Aorta (tissue), 5 donors: ENCODE results near the gene STXBP1. TPM values are rescaled to one million over a fixed set of nuclear protein-coding genes. Genes with fewer than 3 reads are reported as not detected.

ENCODE experiments used
- ATAC-seq: fragments of 200-7000 bp; cut with Tn5 transposase; one replicate; pipeline ENCODE4 v1.9.1; 2022; ENCODE audit warnings: moderate library complexity; ENCODE audit not compliant: low FRiP score
- DNase-seq, 2 donors: peaks; one replicate each; pipeline ENCODE4 v3.0.0-alpha.2; 2020
- H3K27ac ChIP-seq, 2 donors: one replicate each; pipeline ENCODE4 v1.5.1; 2013; ENCODE audit warnings: low read length in 2 of 2, mild to moderate bottlenecking in 2 of 2, moderate library complexity in 2 of 2, control low read depth in 1 of 2, inconsistent platforms in 1 of 2, low read depth in 1 of 2
- H3K27me3 ChIP-seq, 2 donors: one replicate each; pipeline ENCODE4 v1.6.1; 2013; ENCODE audit warnings: control low read depth in 1 of 2, low read length in 1 of 2, mild to moderate bottlenecking in 1 of 2, moderate library complexity in 1 of 2; ENCODE audit not compliant: insufficient read depth in 2 of 2, control insufficient read depth in 1 of 2
- H3K36me3 ChIP-seq, 2 donors: one replicate each; pipeline ENCODE4 v1.6.1; 2013; ENCODE audit warnings: control low read depth in 1 of 2, low read length in 1 of 2, mild to moderate bottlenecking in 1 of 2; ENCODE audit not compliant: insufficient read depth in 2 of 2, control insufficient read depth in 1 of 2
- H3K4me1 ChIP-seq, 2 donors: one replicate each; pipeline ENCODE4 v1.6.1; 2013; ENCODE audit warnings: low read length in 2 of 2, control low read depth in 1 of 2, mild to moderate bottlenecking in 1 of 2, moderate library complexity in 1 of 2; ENCODE audit not compliant: insufficient read depth in 2 of 2, control insufficient read depth in 1 of 2
- H3K4me3 ChIP-seq, 2 donors: one replicate each; pipeline ENCODE4 v1.5.1; 2013; ENCODE audit warnings: low read length in 2 of 2, control low read depth in 1 of 2, mild to moderate bottlenecking in 1 of 2
- H3K9me3 ChIP-seq: one replicate; pipeline ENCODE4 v1.6.1; 2013; ENCODE audit warnings: mild to moderate bottlenecking, low read length; ENCODE audit not compliant: control insufficient read depth
- WGBS, 2 donors: extraction: QIAGEN DNeasy Blood & Tissue Kit; methylation state at CpG; one replicate each; pipeline ENCODE4 v1.1.7; 2013; 5-methylcytosine and 5-hydroxymethylcytosine counted together
- intact Hi-C, 2 donors: fragments of 100-400 bp; cut with DNase I; formaldehyde crosslinking; loops; one replicate each; pipeline versions ENCODE4 v1.14.2 to v1.15.0; 2022
- polyA plus RNA-seq, 2 donors: library from polyadenylated mRNA; stranded (reverse); fragments of 200-250 nt; gene quantifications; one replicate each; pipeline ENCODE4 v1.2.3, GENCODE V29; 2013
- total RNA-seq, 2 donors: library from RNA; stranded (reverse); fragmentation: NEBNext Ultra II Directional; extraction: Animal tissue kit (Norgen Biotek cat#: 25700); gene quantifications; one replicate each; pipeline ENCODE4 v1.2.1, GENCODE V29; 2021
- donor health status: healthy with polysubstance abuse.
- donor health status: Bipolar disorder and iron deficiency.
- donor health status: DM: no; HTN: no; CAD: no.
- donor health status: DM: no; HTN: no; CAD: no.
- donor health status: DM: yes; HTN: yes; CAD: no.

STXBP1 gene
- total and polyA plus RNA-seq, 4 donors: 6.6 to 69.0 (median 35.4) TPM

DNA sequence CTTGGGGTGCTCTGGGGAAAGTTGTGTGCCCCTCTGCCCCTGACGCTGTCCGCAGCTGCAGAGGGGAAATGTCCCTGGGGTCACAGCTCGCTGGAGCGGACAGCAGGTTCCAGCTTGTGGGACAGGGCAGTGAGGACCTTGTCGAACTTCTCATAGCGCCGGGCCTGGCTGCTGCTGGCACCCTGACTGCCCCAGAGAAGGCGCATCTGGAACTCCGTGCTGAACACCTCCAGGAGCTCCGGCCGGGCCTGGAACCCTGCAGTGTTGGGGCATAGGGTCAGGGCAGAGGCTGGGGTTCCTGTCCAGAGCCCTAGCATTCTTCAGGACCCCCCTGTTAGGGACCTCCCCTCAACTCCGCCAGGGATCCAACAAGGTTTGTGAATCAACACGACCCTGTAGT lies 126.6 kb downstream of the STXBP1 start:
- H3K9me3 ChIP-seq: no peaks in the 10 kb centered on the region
- H3K4me1 ChIP-seq: no peaks in the 10 kb centered on the region
- intact Hi-C loops: loop anchor here in 1 of 2 donors (5.0 to 10.0 kb wide), 3 partner anchors 129 to 234 kb away; no protein-coding TSS in a partner anchor
- H3K27ac ChIP-seq: no peak overlapping the region
- ATAC-seq: no peak
- DNase-seq: no peak
- no peaks in the 10 kb centered on the region for H3K36me3 ChIP-seq
- H3K27me3 ChIP-seq: no peaks in the 10 kb centered on the region
- no peak overlapping the region for H3K4me3 ChIP-seq
- WGBS, 2 donors: 89 to 90% methylated on average over 13 of the region's 13 CpGs

DNA sequence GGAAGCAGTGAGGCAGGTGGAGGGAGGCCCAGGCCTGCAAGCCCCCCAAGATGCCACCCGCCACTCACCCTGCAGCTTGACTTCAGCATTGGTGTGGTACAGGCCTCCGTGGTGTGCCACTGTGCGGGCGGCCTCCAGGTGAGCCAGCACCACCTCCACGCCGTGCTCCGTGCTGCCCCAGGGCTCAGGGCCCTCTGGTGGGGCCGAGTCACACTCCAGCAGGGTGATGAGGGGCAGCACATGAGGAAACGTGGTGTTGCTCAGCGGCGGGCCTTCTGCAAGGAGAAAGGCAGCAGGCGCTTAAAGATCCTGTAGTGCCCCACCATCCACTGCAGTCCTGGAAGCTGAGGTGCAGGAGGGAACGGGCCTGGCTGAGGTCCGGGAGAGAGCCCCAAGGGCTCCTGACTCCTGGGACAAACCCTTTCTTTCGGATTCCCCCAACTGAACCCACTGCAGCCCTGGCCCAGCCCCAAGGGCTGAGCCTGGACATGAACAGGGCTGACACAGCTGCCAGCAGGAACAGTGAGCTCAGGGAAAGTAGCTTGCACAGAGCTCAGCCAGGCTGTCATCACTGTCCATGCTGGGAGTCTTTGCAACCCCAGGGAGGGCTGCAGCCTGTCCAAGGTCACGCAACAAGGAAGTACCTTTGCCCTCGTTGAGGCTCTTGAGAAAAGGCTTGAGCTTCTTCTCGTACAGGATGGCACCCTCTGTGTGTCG lies 127.7 kb downstream of the STXBP1 start:
- no peak overlapping the region for H3K27ac ChIP-seq
- H3K36me3 ChIP-seq: no peaks in the 10 kb centered on the region
- H3K27me3 ChIP-seq: no peaks in the 10 kb centered on the region
- H3K4me1 ChIP-seq: no peaks in the 10 kb centered on the region
- DNase-seq (peak in 1 of 2 donors; percentile 78), ATAC-seq (no peak)
- 87 to 91% methylated on average over 19 of the region's 19 CpGs for WGBS, 2 donors
- intact Hi-C loops: loop anchor here in 1 of 2 donors (5.0 to 10.0 kb wide), 3 partner anchors 128 to 235 kb away; no protein-coding TSS in a partner anchor
- H3K9me3 ChIP-seq: no peaks in the 10 kb centered on the region
- no peak overlapping the region for H3K4me3 ChIP-seq

DNA sequence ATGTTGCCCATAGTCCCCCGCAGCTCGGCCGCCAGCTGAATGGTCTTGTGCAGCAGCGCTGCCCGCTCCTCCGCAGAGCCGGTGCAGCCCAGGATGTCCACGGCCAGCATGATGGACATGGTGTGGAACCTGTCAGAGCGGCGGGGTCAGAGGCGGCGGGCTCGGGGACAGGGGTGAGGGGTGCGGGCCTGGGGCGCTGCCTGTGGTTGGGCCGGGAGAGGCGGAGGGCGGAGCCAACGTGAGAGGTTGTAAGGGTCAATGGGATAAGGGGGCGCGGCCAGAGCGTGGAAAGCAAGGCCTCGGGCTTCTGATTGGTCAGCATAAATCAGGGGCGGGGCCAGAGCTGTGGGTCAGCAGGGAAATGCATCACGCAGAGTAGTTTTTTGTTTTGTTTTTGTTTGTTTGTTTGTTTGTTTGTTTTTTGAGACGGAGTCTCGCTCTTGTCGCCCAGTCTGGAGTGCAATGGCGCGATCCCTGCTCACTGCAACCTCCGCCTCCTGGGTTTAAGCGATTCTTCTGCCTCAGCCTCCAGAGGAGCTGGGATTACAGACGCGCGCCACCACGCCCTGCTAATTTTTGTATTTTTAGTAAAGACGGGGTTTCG lies 129.9 kb downstream of the STXBP1 start:
- no peaks in the 10 kb centered on the region for H3K9me3 ChIP-seq
- no peaks in the 10 kb centered on the region for H3K4me1 ChIP-seq
- WGBS, 2 donors: 77 to 79% methylated on average over 38 of the region's 38 CpGs
- no peak overlapping the region for H3K27ac ChIP-seq
- DNase-seq (no peak), ATAC-seq (no peak)
- no peak overlapping the region for H3K4me3 ChIP-seq
- intact Hi-C loops: no loop called here
- no peaks in the 10 kb centered on the region for H3K36me3 ChIP-seq
- H3K27me3 ChIP-seq: no peaks in the 10 kb centered on the region

Other genes with a start within 250 kb of the STXBP1 start
- 10 to 100 TPM; 15.3 to 21.0 TPM for gene SLC2A8, start 215.1 kb upstream of the STXBP1 start, total RNA-seq
- gene SLC2A8, start 215.1 kb upstream of the STXBP1 start, polyA plus RNA-seq: 10 to 100 TPM in 1 of 2 donors, 1 to 10 TPM in 1; 9.9 to 30.5 TPM
- 10 to 100 TPM in 1 of 2 donors, 1 to 10 TPM in 1; 7.5 to 10.3 TPM for gene ZNF79, start 187.9 kb upstream of the STXBP1 start, total RNA-seq
- 1 to 10 TPM; 1.0 to 1.9 TPM for gene ZNF79, start 187.9 kb upstream of the STXBP1 start, polyA plus RNA-seq
- gene RPL12, start 160.9 kb upstream of the STXBP1 start, total RNA-seq: 100 to 1,000 TPM; 875 to 907 TPM
- gene RPL12, start 160.9 kb upstream of the STXBP1 start, polyA plus RNA-seq: 1,000 to 10,000 TPM; 2,932 to 3,006 TPM
- gene LRSAM1, start 160.8 kb upstream of the STXBP1 start, total RNA-seq: 10 to 100 TPM; 16.3 to 27.8 TPM
- 10 to 100 TPM in 1 of 2 donors, 1 to 10 TPM in 1; 9.3 to 38.8 TPM for gene LRSAM1, start 160.8 kb upstream of the STXBP1 start, polyA plus RNA-seq
- under 1 TPM; 0.16 to 0.60 TPM for gene CFAP157, start 94.7 kb downstream of the STXBP1 start, total RNA-seq
- under 1 TPM in 1 of 2 donors, not detected in 1; 0.69 TPM for gene CFAP157, start 94.7 kb downstream of the STXBP1 start, polyA plus RNA-seq
- 10 to 100 TPM in 1 of 2 donors, 1 to 10 TPM in 1; 9.8 to 12.2 TPM for gene PTRH1, start 103.4 kb downstream of the STXBP1 start, total RNA-seq
- 10 to 100 TPM; 12.1 to 23.2 TPM for gene PTRH1, start 103.4 kb downstream of the STXBP1 start, polyA plus RNA-seq
- under 1 TPM; 0.16 to 0.30 TPM for gene TTC16, start 103.8 kb downstream of the STXBP1 start, total RNA-seq
- not detected for gene TTC16, start 103.8 kb downstream of the STXBP1 start, polyA plus RNA-seq
- gene TOR2A, start 123.0 kb downstream of the STXBP1 start, total RNA-seq: 1 to 10 TPM; 5.8 to 8.0 TPM
- gene TOR2A, start 123.0 kb downstream of the STXBP1 start, polyA plus RNA-seq: 10 to 100 TPM in 1 of 2 donors, 1 to 10 TPM in 1; 4.5 to 12.7 TPM
- 10 to 100 TPM; 19.7 to 34.8 TPM for gene SH2D3C, start 166.4 kb downstream of the STXBP1 start, total RNA-seq
- 1 to 10 TPM in 1 of 2 donors, under 1 TPM in 1; 0.13 to 2.0 TPM for gene SH2D3C, start 166.4 kb downstream of the STXBP1 start, polyA plus RNA-seq
- gene CDK9, start 173.8 kb downstream of the STXBP1 start, total RNA-seq: 100 to 1,000 TPM; 103 to 131 TPM
- gene CDK9, start 173.8 kb downstream of the STXBP1 start, polyA plus RNA-seq: 100 to 1,000 TPM in 1 of 2 donors, 10 to 100 TPM in 1; 29.3 to 115 TPM
- 10 to 100 TPM; 61.9 to 77.7 TPM for gene FPGS, start 190.6 kb downstream of the STXBP1 start, total RNA-seq
- gene FPGS, start 190.6 kb downstream of the STXBP1 start, polyA plus RNA-seq: 100 to 1,000 TPM in 1 of 2 donors, 10 to 100 TPM in 1; 15.2 to 116 TPM
- 100 to 1,000 TPM; 339 to 538 TPM for gene ENG, start 242.4 kb downstream of the STXBP1 start, total RNA-seq
- gene ENG, start 242.4 kb downstream of the STXBP1 start, polyA plus RNA-seq: 100 to 1,000 TPM in 1 of 2 donors, 10 to 100 TPM in 1; 46.1 to 191 TPM